NCI-H345 treated with DMSO at 0.1 percent for 48 hours (cell line): ENCODE measurements around the gene MED12L.

Experiments
- DNase-seq: peaks from one replicate; lab custom pipeline; 2025; ENCODE audit not compliant: unreplicated experiment; lab: John Stamatoyannopoulos, UW

Gene MED12L

GRCh38 chr3:151171145-151171757 lies 85.8 kb downstream of the MED12L start:
- DNase-seq: no peak

- no peak for DNase-seq
These were observed 88.9 kb downstream of the MED12L start for GRCh38 chr3:151174351-151174750.

DNA sequence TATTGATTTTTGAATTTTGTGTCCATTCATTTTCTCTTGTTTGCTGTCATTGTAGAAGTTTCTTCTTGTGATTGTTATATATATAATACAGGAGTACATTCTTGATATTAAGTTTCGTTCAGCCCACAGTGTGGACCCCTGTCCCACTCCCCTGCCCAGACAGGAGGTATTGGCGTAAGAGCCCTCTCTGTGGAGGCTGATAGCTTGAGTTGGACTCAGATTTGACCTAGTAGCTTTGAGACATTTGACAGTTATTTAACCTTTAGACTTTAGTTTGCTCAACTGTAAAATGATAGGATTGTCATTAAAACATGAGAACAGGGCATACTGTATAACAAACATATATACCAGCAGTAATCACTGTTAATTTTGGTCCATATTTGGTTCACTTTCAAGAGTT lies 90.5 kb downstream of the MED12L start:
- no peak for DNase-seq

DNA sequence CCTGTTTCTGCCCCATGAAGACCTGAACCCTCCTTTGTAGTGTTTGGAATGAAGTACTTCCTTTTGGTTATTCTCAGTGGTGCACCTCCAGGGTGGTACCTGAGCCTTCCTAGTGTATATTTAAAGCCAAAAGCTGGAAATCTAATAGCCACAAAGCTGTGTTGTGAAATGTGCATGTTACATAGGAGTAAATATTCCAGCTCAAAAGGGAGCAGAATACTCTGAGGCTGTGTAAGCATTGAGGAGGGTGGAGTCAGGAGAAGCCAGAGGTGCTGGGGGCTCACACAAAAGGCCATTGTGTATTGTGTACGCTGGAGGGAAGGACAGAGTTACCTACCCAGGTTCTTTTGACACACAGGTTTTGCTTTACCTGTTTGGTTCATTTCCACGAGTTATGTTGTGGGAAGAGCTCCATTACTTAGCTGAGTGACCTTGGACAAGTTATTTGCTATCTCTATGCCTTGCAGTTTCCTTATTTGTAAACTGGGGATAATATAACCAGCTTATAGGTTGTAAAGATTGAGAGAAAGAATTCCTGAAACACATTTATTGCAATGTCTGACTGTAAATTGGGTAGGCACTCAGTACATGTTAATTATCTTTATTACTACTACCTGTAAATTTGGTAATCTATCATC lies 92.9 kb downstream of the MED12L start:
- no peak for DNase-seq

GRCh38 chr3:151182349-151183079 lies 97.0 kb downstream of the MED12L start:
- DNase-seq: no peak

GRCh38 chr3:151183265-151183671 lies 97.8 kb downstream of the MED12L start:
- no peak for DNase-seq

DNA sequence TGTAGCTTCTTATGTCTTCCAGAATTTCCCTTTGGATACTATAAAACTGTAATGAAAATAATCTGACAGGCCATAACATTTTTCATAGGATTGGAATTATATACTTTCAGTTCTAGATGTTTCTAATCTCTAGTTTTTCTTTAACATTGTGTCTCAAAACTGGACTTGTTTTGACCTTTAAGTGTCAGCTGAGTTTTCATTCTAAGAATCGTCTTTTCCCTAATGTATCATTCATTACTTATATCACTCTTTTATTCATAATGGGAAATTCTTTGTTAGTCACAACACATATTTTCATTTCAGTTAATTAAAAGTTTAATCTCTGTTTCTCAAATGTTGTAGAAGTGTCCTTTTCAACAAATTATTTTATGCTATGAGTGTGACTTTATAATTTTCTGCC lies 105.6 kb downstream of the MED12L start:
- DNase-seq: no peak

DNA sequence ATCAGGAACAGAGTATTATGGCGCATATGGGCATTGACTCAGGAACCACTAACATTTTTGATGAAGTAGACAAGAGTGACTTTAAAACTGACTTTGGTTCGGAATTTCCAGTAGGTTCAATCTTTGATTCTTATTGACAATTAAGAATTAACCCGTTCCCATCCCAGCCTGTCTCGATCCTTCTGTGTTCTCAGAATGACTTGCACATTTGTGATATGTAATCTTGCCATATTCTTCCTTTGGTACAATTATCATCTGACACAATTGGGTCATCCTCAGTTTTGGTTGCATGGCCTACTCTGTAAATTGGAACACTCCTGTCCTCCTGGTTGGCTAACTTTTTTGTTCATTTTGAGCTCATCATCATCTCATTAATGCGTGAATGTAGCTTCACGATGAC lies 107.1 kb downstream of the MED12L start:
- no peak for DNase-seq

- DNase-seq: no peak
These were observed 110.4 kb downstream of the MED12L start for GRCh38 chr3:151195826-151196225.

DNA sequence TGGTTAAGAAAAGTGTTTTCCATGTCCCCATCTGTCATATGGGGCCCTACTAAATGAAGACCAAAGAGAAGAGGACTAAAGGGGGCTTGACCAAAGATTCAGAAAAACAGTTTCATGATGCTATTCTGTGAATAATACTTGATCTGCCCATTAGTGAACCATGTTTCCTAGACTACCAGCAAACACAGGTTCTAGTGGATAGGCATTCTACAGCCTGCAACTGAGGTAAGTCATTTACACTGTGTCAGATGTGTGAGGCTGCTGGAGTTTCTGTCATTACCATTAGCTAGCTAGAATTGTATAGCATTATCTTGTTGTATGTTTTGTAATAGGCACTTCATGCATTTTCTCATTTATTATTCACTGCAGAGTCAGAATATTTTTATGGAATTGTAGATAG lies 111.0 kb downstream of the MED12L start:
- DNase-seq: no peak

DNA sequence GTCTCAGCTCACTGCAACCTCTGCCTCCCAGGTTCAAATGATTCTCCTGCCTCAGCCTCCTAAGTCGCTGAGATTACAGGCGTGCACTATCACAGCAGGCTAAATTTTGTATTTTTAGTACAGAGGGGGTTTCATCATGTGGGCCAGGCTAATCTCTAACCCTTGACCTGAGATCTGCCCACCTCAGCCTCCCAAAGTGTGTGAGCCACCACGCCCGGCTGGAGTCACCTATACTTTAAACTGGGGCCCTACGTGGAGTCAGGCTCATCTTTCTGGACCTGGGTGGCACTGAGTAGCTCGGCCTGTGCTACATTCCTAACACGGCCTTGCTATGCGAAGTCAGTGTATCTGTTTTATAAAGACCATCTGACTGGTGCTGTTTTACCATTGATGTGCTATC lies 111.8 kb downstream of the MED12L start:
- no peak for DNase-seq

GRCh38 chr3:151197981-151198767 lies 112.7 kb downstream of the MED12L start:
- no peak for DNase-seq

- DNase-seq: no peak
These were observed 113.4 kb downstream of the MED12L start for GRCh38 chr3:151198849-151199248.

- no peak for DNase-seq
These were observed 114.3 kb downstream of the MED12L start for GRCh38 chr3:151199554-151200438.

- no peak for DNase-seq
These were observed 115.1 kb downstream of the MED12L start for GRCh38 chr3:151200586-151200985.

GRCh38 chr3:151201051-151201730 lies 115.7 kb downstream of the MED12L start:
- no peak for DNase-seq

DNA sequence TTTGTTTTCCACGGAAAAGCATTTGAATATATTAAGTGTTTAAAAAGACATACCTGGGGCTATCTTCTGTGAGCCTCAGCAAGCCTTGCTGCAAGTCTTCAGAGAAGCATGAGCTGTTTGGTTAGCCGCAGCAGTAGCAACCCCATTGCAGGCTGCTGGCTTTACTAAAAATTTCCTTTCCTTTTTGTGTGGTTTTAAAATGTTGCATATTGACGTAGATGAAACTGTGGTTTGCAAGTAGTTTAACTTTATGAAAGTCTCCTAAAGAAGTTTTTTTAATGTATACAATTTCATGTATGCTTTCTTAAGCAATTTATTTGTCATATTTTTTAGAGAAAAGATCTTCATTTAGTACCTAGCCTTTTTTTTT lies 117.6 kb downstream of the MED12L start, which contains the start of gene GPR171:
Gene GPR171 (minus strand): TSS at position 166 of the 370 bp plus-strand sequence. CDS start 3,830 bp downstream, outside the sequence.
- DNase-seq: no peak

DNA sequence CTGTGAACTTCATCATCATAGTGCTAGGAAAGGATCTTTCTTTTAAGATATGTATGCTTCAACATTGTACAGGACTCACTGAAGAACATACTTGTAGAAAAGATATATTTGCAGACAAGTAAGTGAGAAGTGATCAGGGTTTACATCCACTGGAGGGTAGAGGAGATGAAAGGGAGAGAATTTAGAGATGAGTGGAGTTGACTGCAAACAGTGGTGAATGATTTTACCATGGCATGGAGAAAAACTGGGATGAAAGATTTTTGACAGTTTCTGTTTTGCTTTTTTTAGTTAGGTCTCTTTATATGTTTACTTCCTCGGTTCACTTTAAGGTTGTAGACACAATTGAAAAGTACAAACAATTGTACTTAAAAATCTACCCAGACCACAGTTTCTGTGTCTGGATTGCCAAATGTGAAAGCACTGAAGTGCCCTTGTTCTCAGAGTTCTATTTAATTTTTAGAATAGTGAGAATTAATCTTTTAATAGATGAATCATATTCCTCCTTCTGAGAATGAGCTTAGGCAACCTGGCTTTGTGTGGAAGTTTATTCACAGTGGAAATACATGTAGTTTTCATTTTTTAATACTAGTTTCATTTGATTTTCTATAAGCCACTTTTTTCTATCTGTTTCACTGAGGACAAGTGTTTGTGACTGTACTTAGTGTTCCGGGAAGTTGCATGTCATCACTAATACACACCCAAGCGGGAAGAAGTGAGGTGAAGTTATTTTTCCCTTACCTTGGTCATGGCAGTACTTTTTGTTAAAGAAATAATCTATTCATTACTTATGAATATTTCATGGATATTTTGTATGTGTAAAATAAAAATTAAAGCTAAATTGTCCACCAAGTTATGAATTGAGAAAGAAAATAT lies 119.3 kb downstream of the MED12L start:
- DNase-seq: no peak

- DNase-seq: no peak
These were observed 120.0 kb downstream of the MED12L start for GRCh38 chr3:151205482-151205881.
